SU-DHL-6 (cell line): Measurements from ENCODE around the gene UGT2B15.

Experiments used
- CTCF ChIP-seq: fragments of 200-600 bp; sonication (generic); IDR thresholded peaks from one replicate; pipeline ENCODE4 v1.5.1; 2017; ENCODE audit warnings: antibody characterized with exemption, mild to moderate bottlenecking, low read length, moderate library complexity; ENCODE audit not compliant: insufficient read depth, poor library complexity, severe bottlenecking
- EZH2phosphoT487 ChIP-seq: fragments of 200-600 bp; sonication (generic), shearing (Covaris generic); conservative IDR thresholded peaks from 2 replicates; pipeline ENCODE4 v1.6.1; 2018; ENCODE audit warnings: mild to moderate bottlenecking, antibody characterized with exemption, low read length, moderate library complexity, mixed read lengths

GRCh38 chr4:68654946-68655721 lies 15.3 kb downstream of the UGT2B15 start:
- TF ChIP-seq CTCF (no peak), EZH2phosphoT487 (no peak)
